GM19438 (cell line): ENCODE results near the gene ARRDC5.
"Not testable (repeated sequence)": the region's sequence is repeated elsewhere in the genome, so short reads cannot be mapped to it uniquely, and the experiment has no call there.

Source experiments
- ATAC-seq: cut with Tn5 transposase; IDR thresholded peaks from one replicate; pipeline ENCODE4 v1.9.1; 2021; ENCODE audit warnings: low read depth; ENCODE audit not compliant: unreplicated experiment

ARRDC5 gene

GRCh38 chr19:4910594-4911281 is 8.0 kb upstream of the ARRDC5 start:
- ATAC-seq = no peak

- peak; percentile 70 for ATAC-seq
Observed at GRCh38 chr19:4909897-4910593, 7.3 kb upstream of the ARRDC5 start.

GRCh38 chr19:4909156-4909896 is 6.6 kb upstream of the ARRDC5 start, which contains the start of gene UHRF1:
UHRF1 (plus strand) TSS chr19:4909501; CDS start chr19:4910886, 1,385 bp downstream.
- no peak for ATAC-seq

- no peak for ATAC-seq
Observed at GRCh38 chr19:4908781-4909155, 6.1 kb upstream of the ARRDC5 start.

GRCh38 chr19:4908360-4908759 is 5.7 kb upstream of the ARRDC5 start:
- ATAC-seq = no peak

GRCh38 chr19:4906963-4907362 is 4.3 kb upstream of the ARRDC5 start:
- no peak for ATAC-seq

GRCh38 chr19:4904481-4904880 is 1.8 kb upstream of the ARRDC5 start:
- no peak for ATAC-seq

GRCh38 chr19:4900879-4901278 is 1.8 kb downstream of the ARRDC5 start:
- not testable (repeated sequence) for ATAC-seq

- no peak for ATAC-seq
Observed at GRCh38 chr19:4897146-4897545, 5.5 kb downstream of the ARRDC5 start.

- no peak for ATAC-seq
Observed at GRCh38 chr19:4896372-4896771, 6.3 kb downstream of the ARRDC5 start.

- ATAC-seq = not testable (repeated sequence)
Observed at GRCh38 chr19:4892962-4893361, 9.7 kb downstream of the ARRDC5 start.

GRCh38 chr19:4891066-4891465 is 11.6 kb downstream of the ARRDC5 start:
- no peak for ATAC-seq

- ATAC-seq = no peak
Observed at GRCh38 chr19:4889034-4889815, 13.5 kb downstream of the ARRDC5 start.

GRCh38 chr19:4887803-4888202 is 14.9 kb downstream of the ARRDC5 start:
- not testable (repeated sequence) for ATAC-seq

- not testable (repeated sequence) for ATAC-seq
Observed at GRCh38 chr19:4884993-4885392, 17.7 kb downstream of the ARRDC5 start.

GRCh38 chr19:4882874-4883273 is 19.8 kb downstream of the ARRDC5 start:
- not testable (repeated sequence) for ATAC-seq

GRCh38 chr19:4879041-4879440 is 23.7 kb downstream of the ARRDC5 start:
- ATAC-seq = no peak

- no peak for ATAC-seq
Observed at GRCh38 chr19:4878491-4878968, 24.2 kb downstream of the ARRDC5 start.

GRCh38 chr19:4877753-4878490 is 24.8 kb downstream of the ARRDC5 start:
- no peak for ATAC-seq

- no peak for ATAC-seq
Observed at GRCh38 chr19:4873930-4874329, 28.8 kb downstream of the ARRDC5 start.
